ENCODE results near the gene TCF7L2.

Gene TCF7L2

DNA sequence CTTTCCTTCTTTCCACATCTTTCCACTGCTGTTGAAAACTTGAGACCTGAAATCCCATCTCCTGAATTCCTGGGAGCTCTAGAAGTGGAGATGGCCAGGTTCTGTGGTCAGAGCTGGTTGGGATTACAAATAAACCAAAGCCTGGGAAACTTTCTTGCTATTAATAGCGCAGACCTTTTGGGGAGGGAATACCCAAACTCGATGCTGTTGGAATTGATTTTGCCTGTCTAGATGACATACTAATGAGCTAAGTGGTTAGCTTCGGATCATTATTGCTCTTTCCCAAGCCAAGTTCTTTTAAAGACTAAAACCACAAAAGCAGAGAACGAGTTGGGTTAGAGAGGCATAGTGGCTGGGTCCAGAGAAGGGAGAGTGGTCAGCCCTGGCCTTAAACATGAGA lies 76.6 kb downstream of the TCF7L2 start:
- H3K36me3 ChIP-seq (ENCODE audit: control insufficient read depth, insufficient read depth, low read length) = no peaks in the 10 kb centered on the region
- no peaks in the 10 kb centered on the region; the same call in 1 of the 2 replicates for H3K27me3 ChIP-seq (replicated peaks; ENCODE audit: control insufficient read depth, insufficient read depth, low read length)
- DNase-seq (ENCODE audit: extremely low read depth, insufficient read length) = no peak
- H3K4me3 ChIP-seq (replicated peaks; ENCODE audit: low read depth, low read length) = no peak overlapping the region
- TF ChIP-seq, protein P1, sequence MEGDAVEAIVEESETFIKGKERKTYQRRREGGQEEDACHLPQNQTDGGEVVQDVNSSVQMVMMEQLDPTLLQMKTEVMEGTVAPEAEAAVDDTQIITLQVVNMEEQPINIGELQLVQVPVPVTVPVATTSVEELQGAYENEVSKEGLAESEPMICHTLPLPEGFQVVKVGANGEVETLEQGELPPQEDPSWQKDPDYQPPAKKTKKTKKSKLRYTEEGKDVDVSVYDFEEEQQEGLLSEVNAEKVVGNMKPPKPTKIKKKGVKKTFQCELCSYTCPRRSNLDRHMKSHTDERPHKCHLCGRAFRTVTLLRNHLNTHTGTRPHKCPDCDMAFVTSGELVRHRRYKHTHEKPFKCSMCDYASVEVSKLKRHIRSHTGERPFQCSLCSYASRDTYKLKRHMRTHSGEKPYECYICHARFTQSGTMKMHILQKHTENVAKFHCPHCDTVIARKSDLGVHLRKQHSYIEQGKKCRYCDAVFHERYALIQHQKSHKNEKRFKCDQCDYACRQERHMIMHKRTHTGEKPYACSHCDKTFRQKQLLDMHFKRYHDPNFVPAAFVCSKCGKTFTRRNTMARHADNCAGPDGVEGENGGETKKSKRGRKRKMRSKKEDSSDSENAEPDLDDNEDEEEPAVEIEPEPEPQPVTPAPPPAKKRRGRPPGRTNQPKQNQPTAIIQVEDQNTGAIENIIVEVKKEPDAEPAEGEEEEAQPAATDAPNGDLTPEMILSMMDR (IDR thresholded peaks at IDR 0.05; ENCODE audit: insufficient read depth, low read length, poor library complexity, severe bottlenecking) = no peak

DNA sequence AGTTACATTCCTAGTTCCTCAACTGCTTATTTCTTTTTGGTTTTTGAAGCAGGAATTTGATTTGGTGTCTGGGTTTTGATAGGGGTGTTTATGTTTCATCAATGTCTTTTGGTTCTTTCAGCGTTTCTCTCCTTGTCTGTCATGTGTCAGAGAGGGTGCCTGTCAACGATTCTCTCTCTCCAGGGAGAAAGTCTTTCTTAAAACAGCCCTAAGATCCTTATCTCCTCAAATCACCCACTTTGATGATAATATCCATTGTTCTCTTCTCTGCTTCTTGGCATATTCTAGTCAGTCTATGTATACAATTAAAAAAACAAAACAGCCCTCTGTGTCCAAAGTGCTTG lies 77.2 kb downstream of the TCF7L2 start:
- Histone ChIP-seq H3K36me3 (ENCODE audit: control insufficient read depth, insufficient read depth, low read length) (no peaks in the 10 kb centered on the region), H3K27me3 (replicated peaks; ENCODE audit: control insufficient read depth, insufficient read depth, low read length) (peaks cover 2% of the 10 kb centered on the region; the same call in 1 of the 2 replicates), H3K4me3 (replicated peaks; ENCODE audit: low read depth, low read length) (no peak overlapping the region)
- no peak for DNase-seq (ENCODE audit: extremely low read depth, insufficient read length)
- TF ChIP-seq, protein P1 (IDR thresholded peaks at IDR 0.05; ENCODE audit: insufficient read depth, low read length, poor library complexity, severe bottlenecking) = no peak

DNA sequence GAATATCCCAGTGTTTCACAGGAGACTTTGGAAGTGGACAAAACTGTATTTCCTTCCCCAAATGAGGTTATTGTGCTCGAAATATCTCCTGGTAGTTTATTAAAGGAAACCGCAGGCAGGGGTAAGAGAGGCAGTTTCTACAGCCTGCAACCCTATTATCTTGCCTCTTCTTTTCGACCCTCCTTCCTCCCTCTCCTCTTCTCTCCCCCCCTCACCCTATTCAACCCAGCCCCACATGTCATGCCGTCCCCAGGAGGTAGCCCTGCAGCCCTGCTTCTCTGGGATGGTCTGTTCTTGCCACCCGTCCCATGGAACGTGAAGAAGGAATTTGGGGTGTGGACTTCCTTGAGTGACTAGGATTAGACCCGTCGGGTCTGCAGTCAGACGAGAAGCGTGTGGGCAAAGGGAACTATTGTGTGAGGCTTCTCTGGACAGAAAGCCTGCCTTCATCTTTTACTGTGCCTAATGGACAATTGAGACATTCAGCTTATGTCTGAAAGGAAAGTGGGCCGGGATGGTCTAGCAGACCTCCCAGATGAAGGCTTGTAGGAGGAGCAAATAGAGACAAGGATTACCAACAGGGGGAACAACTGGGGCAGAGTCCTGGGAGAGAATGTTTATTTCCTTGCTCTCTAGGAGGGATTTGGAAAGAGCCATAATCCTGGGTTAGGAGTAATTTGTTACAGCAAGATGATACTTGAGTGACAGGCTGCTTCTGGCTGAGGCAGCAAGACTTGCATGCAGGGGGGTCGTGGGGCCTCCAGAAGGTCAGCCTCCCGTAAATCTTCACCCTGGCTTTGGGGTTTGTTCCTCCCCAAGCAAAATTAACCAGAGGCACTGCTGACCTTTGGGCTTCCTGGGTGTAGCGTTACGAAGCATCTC lies 77.8 kb downstream of the TCF7L2 start:
- Histone ChIP-seq H3K4me3 (replicated peaks; ENCODE audit: low read depth, low read length) (no peak overlapping the region), H3K27me3 (replicated peaks; ENCODE audit: control insufficient read depth, insufficient read depth, low read length) (peaks cover 2% of the 10 kb centered on the region; the same call in 1 of the 2 replicates), H3K36me3 (ENCODE audit: control insufficient read depth, insufficient read depth, low read length) (no peaks in the 10 kb centered on the region)
- TF ChIP-seq, protein P1 (IDR thresholded peaks at IDR 0.05; ENCODE audit: insufficient read depth, low read length, poor library complexity, severe bottlenecking) = no peak
- DNase-seq (ENCODE audit: extremely low read depth, insufficient read length) = no peak

DNA sequence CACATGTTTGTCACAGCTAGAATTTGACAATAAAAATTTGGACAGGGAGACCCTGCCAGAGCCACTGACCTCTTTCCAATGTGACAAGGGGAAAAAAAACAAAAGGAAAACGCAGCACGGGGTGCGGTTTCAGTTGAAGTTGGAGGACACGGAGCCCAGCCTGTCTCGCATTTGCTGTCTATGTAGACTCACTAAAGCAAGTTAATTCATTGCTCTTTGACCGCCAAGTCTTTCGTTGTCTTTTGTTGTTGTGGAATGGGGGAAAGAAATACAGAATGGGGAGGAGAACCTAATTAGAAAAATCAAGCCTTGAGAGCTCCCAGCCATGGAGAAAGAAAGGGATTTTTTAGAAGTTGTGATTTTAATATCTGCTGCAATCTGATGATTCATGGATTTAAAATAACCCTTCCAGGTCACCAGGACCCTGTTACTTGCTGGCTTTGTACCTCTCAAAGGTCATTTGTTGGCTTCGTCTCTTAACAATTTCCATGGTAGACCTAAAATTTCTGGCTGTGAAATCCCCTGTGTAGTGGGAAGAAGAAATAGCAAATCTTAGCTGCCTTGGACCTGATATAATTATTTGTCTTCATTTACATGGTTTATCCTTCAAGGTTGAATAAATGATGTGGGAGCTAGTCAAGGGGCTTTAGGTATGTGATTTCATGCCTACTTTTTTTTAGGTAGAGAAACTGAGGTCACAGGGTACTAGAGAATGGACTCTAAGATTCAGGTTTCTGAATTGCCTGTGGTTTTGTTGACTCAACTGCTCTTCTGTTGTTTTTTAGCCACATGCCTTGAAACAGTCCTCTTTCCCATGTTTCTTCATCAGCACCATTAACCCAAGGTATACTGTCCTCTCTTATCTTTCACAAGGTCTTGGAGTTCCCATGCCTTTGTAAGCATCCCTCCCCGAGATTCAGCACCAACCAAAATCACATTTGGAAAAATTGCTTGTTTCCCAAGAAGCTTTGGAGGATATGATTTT lies 78.7 kb downstream of the TCF7L2 start:
- Histone ChIP-seq H3K36me3 (ENCODE audit: control insufficient read depth, insufficient read depth, low read length) (no peaks in the 10 kb centered on the region), H3K4me3 (replicated peaks; ENCODE audit: low read depth, low read length) (no peak overlapping the region), H3K27me3 (replicated peaks; ENCODE audit: control insufficient read depth, insufficient read depth, low read length) (peaks cover 2% of the 10 kb centered on the region; the same call in 1 of the 2 replicates)
- no peak for DNase-seq (ENCODE audit: extremely low read depth, insufficient read length)
- TF ChIP-seq, protein P1 (IDR thresholded peaks at IDR 0.05; ENCODE audit: insufficient read depth, low read length, poor library complexity, severe bottlenecking) = no peak

DNA sequence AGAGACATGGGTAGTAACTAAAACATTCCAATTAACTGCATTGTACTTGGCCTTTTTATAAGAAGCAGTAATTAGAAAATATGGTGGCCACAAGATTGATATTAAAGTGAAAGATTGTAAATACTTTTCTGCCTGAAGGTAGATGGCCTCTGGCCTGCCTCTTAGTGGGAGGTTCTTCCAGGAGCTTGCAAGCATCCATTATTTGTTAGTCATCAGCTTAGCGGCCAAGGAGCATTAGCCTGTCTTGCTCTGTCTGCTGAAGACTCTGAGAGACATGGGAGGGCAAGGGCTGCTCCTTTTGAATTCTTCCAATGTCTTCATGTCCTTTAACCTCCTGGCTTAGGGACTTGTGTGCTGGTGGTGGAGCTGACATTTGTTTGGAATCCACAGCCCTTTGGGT lies 80.4 kb downstream of the TCF7L2 start:
- DNase-seq (ENCODE audit: extremely low read depth, insufficient read length) = no peak
- TF ChIP-seq, protein P1 (IDR thresholded peaks at IDR 0.05; ENCODE audit: insufficient read depth, low read length, poor library complexity, severe bottlenecking) = no peak
- H3K4me3 ChIP-seq (replicated peaks; ENCODE audit: low read depth, low read length) = no peak overlapping the region
- H3K36me3 ChIP-seq (ENCODE audit: control insufficient read depth, insufficient read depth, low read length) = no peaks in the 10 kb centered on the region
- peaks cover 2% of the 10 kb centered on the region; the same call in 1 of the 2 replicates for H3K27me3 ChIP-seq (replicated peaks; ENCODE audit: control insufficient read depth, insufficient read depth, low read length)
